K562 (cell line): Measurements from ENCODE around the gene OR6S1. TPM values are rescaled to one million over a fixed set of nuclear protein-coding genes. Genes with fewer than 3 reads are reported as not detected.

Source experiments
- ARID2 ChIP-seq: fragments of 450-650 bp; IDR thresholded peaks from 2 replicates; pipeline ENCODE4 v1.6.1; 2017; ENCODE audit warnings: antibody characterized with exemption, mild to moderate bottlenecking
- C11orf30 ChIP-seq: fragments of 450-650 bp; IDR thresholded peaks from 2 replicates; pipeline ENCODE4 v1.6.1; 2016; ENCODE audit warnings: low read depth, mild to moderate bottlenecking
- CBFA2T3 ChIP-seq: fragments of 450-650 bp; IDR thresholded peaks from 2 replicates; pipeline ENCODE4 v1.6.1; 2017
- CEBPB ChIP-seq: fragments of 450-650 bp; IDR thresholded peaks from 2 replicates; pipeline ENCODE4 v1.6.1; 2016; ENCODE audit warnings: missing genetic modification characterization, missing compliant biosample characterization
- CEBPG ChIP-seq, 3 experiments: fragments of 200-800 bp in 1 of 3; sonication (Bioruptor generic) in 1 of 3; sonication (generic) in 1 of 3; formaldehyde crosslinking in 1 of 3; IDR thresholded peaks in 2 of 3; conservative IDR thresholded peaks in 1 of 3; 2 replicates each; pipeline versions ENCODE4 v1.6.1 to v1.8.0; 2016 to 2022; ENCODE audit warnings: missing compliant biosample characterization in 2 of 3, missing genetic modification characterization in 2 of 3, mild to moderate bottlenecking in 1 of 3, missing genetic modification reagents in 1 of 3
- CHCHD3 ChIP-seq: fragments of 250-450 bp; sonication (Bioruptor Pico); IDR thresholded peaks from 2 replicates; pipeline ENCODE4 v2.1.2; 2022; ENCODE audit warnings: mild to moderate bottlenecking
- EWSR1 ChIP-seq: fragments of 450-650 bp; IDR thresholded peaks from 2 replicates; pipeline ENCODE4 v1.6.1; 2018; ENCODE audit warnings: borderline replicate concordance, mild to moderate bottlenecking, low read depth, moderate library complexity; ENCODE audit not compliant: partially characterized antibody
- KDM1A ChIP-seq, 2 experiments: fragments of 450-650 bp; IDR thresholded peaks; 2 replicates each; pipeline ENCODE4 v1.6.1; 2016; ENCODE audit warnings: mild to moderate bottlenecking in 2 of 2
- KDM4B ChIP-seq, 2 experiments: fragments of 450-650 bp in 1 of 2; sonication (generic) in 1 of 2; IDR thresholded peaks; 2 replicates each; pipeline ENCODE4 v1.6.1; 2016 to 2017; ENCODE audit warnings: borderline replicate concordance in 2 of 2, antibody characterized with exemption in 1 of 2, low read depth in 1 of 2, mild to moderate bottlenecking in 1 of 2
- MCM5 ChIP-seq: fragments of 450-650 bp; IDR thresholded peaks from 2 replicates; pipeline ENCODE4 v1.6.1; 2016; ENCODE audit warnings: low read depth
- MTF1 ChIP-seq: fragments of 250-450 bp; sonication (Bioruptor Pico); IDR thresholded peaks from 2 replicates; pipeline ENCODE4 v1.9.0; 2021; ENCODE audit warnings: moderate library complexity, mild to moderate bottlenecking, inconsistent platforms, borderline replicate concordance
- NEUROD1 ChIP-seq: fragments of 150-350 bp; IDR thresholded peaks from 2 replicates; pipeline ENCODE4 v1.6.1; 2014; ENCODE audit warnings: borderline replicate concordance, low read length, low read depth; ENCODE audit not compliant: partially characterized antibody
- NFE2 ChIP-seq: IDR thresholded peaks from 2 replicates; pipeline ENCODE4 v1.6.1; 2014; ENCODE audit warnings: antibody characterized with exemption, low read depth
- NFE2L1 ChIP-seq: fragments of 450-650 bp; IDR thresholded peaks from 2 replicates; pipeline ENCODE4 v1.6.1; 2016; ENCODE audit warnings: missing genetic modification characterization, low read depth, mild to moderate bottlenecking, missing compliant biosample characterization, moderate library complexity, borderline replicate concordance
- NR0B1 ChIP-seq: fragments of 450-650 bp; IDR thresholded peaks from one replicate; pipeline ENCODE4 v1.6.1; 2018; ENCODE audit warnings: mild to moderate bottlenecking, moderate library complexity; ENCODE audit not compliant: partially characterized antibody
- NR2C2 ChIP-seq, 2 experiments: fragments of 200-800 bp in 1 of 2; sonication (Bioruptor generic) in 1 of 2; sonication (generic) in 1 of 2; formaldehyde crosslinking in 1 of 2; IDR thresholded peaks; 2 replicates each; pipeline versions ENCODE4 v1.6.1 to v1.8.0; 2016 to 2022; ENCODE audit warnings: mild to moderate bottlenecking in 1 of 2, missing compliant biosample characterization in 1 of 2, missing genetic modification characterization in 1 of 2, missing genetic modification reagents in 1 of 2
- SMARCB1 ChIP-seq: IDR thresholded peaks from 2 replicates; pipeline ENCODE4 v1.6.1; 2011; ENCODE audit warnings: improper control_type of control experiment, low read depth; ENCODE audit not compliant: insufficient read length
- SNIP1 ChIP-seq: fragments of 450-650 bp; IDR thresholded peaks from 2 replicates; pipeline ENCODE4 v1.7.1; 2017; ENCODE audit warnings: low read depth, mild to moderate bottlenecking
- SOX6 ChIP-seq: fragments of 450-650 bp; IDR thresholded peaks from 2 replicates; pipeline ENCODE4 v1.6.1; 2014; ENCODE audit warnings: mild to moderate bottlenecking
- SREBF2 ChIP-seq: sonication (generic); formaldehyde crosslinking; IDR thresholded peaks from 2 replicates; pipeline ENCODE4 v1.4.0; 2020; ENCODE audit warnings: mild to moderate bottlenecking, missing genetic modification reagents
- TAF9B ChIP-seq: fragments of 450-650 bp; IDR thresholded peaks from 2 replicates; pipeline ENCODE4 v1.6.1; 2018; ENCODE audit warnings: mild to moderate bottlenecking; ENCODE audit not compliant: partially characterized antibody
- TAL1 ChIP-seq: fragments of 450-650 bp; IDR thresholded peaks from 2 replicates; pipeline ENCODE4 v1.6.1; 2016; ENCODE audit warnings: mild to moderate bottlenecking
- TRIM24 ChIP-seq, 2 experiments: fragments of 450-650 bp; IDR thresholded peaks; 2 replicates each; pipeline ENCODE4 v1.6.1; 2016
- YBX1 ChIP-seq: fragments of 450-650 bp; IDR thresholded peaks from 2 replicates; pipeline ENCODE4 v1.7.1; 2016; ENCODE audit warnings: mild to moderate bottlenecking
- ZNF212 ChIP-seq: fragments of 450-650 bp; formaldehyde crosslinking; IDR thresholded peaks from 2 replicates; pipeline ENCODE4 v1.4.0; 2020; ENCODE audit warnings: mild to moderate bottlenecking
- ZNF583 ChIP-seq: fragments of 250-450 bp; sonication (Bioruptor Pico); IDR thresholded peaks from 2 replicates; pipeline ENCODE4 v1.4.0; 2020
- ZNF639 ChIP-seq, 2 experiments: fragments of 200-800 bp in 1 of 2; sonication (Bioruptor generic) in 1 of 2; sonication (generic) in 1 of 2; formaldehyde crosslinking in 1 of 2; IDR thresholded peaks in 1 of 2; conservative IDR thresholded peaks in 1 of 2; 2 replicates each; pipeline versions ENCODE4 v1.5.0 to v1.6.1; 2016 to 2020; ENCODE audit warnings: missing compliant biosample characterization in 1 of 2, missing genetic modification characterization in 1 of 2, missing genetic modification reagents in 1 of 2
- ZNF77 ChIP-seq: fragments of 250-450 bp; sonication (Bioruptor Pico); IDR thresholded peaks from 2 replicates; pipeline ENCODE4 v1.5.0; 2020
- polyA plus RNA-seq, 8 experiments: library from polyadenylated mRNA; depleted of rRNA in 4 of 8; stranded (reverse) in 5 of 8; unstranded in 3 of 8; fragments of >200 nt; fragmentation: Nextera tagmentation in 2 of 8; fragmentation: Illumina TruSeq in 1 of 8; extraction: Ambion mirVana in 2 of 8; extraction: Trizol in 1 of 8; gene quantifications; 2 replicates each; pipeline versions ENCODE4 v1.2.1 to v1.2.3, GENCODE V29; 2011 to 2014; ENCODE audit warnings: inconsistent platforms in 1 of 8, missing spikeins in 1 of 8
- total RNA-seq, 7 experiments: library from RNA; depleted of rRNA in 6 of 7; stranded (reverse); fragments of >200 nt in 6 of 7; fragmentation: Illumina TruSeq in 2 of 7; extraction: Trizol in 2 of 7; gene quantifications; 2 replicates each; pipeline versions ENCODE4 v1.2.1 to v1.2.3, GENCODE V29; 2011 to 2021; ENCODE audit warnings: low replicate concordance in 1 of 7

OR6S1 gene
- total and polyA plus RNA-seq, 9 of the 15 experiments (the other 6 are each of a cell fraction or from before 2014, with no cell fraction given), result not detected

GRCh38 chr14:20681348-20682126 lies 40.0 kb upstream of the OR6S1 start (continued):
- TF ChIP-seq YBX1 (no peak), ZNF639 (CRISPR knock-in tag; conservative IDR thresholded peaks at IDR 0.05 in 1 of 2, IDR thresholded peaks at IDR 0.05 in 1 of 2) (no peak), EWSR1 (no peak), TRIM24 (IDR thresholded peaks at IDR 0.05) (no peak), NR2C2 (CRISPR knock-in tag; IDR thresholded peaks at IDR 0.05) (no peak), NR2C2 (tag; IDR thresholded peaks at IDR 0.05) (peak; percentile 17; the same call in 1 of the 2 replicates), KDM4B (IDR thresholded peaks at IDR 0.05; ENCODE audit: borderline replicate concordance in 2 of 2, low read depth in 1 of 2) (no peak), SNIP1 (no peak), CBFA2T3 (no peak), CEBPG (CRISPR knock-in tag; IDR thresholded peaks at IDR 0.05) (no peak), CEBPG (tag; conservative IDR thresholded peaks at IDR 0.05 in 1 of 2, IDR thresholded peaks at IDR 0.05 in 1 of 2) (peak in 1 of 2 experiments; percentile 70; a peak in 2 of 4 replicates), C11orf30 (peak; percentile 98), ARID2 (no peak), NR0B1 (no peak), SOX6 (peak; percentile 7; the same call in 1 of the 2 replicates), TAL1 (no peak), NEUROD1 (no peak), NFE2 (no peak), ZNF77 (CRISPR knock-in tag) (no peak), TAF9B (no peak), CHCHD3 (CRISPR knock-in tag) (no peak), ZNF212 (CRISPR knock-in tag) (no peak), CEBPB (tag) (peak; percentile 84), SREBF2 (CRISPR knock-in tag) (no peak), NFE2L1 (tag) (no peak), SMARCB1 (no peak), KDM1A (IDR thresholded peaks at IDR 0.05) (peak; percentile 69 to 70), MTF1 (no peak), ZNF583 (CRISPR knock-in tag) (no peak), MCM5 (no peak)
